22Rv1 (cell line): ENCODE data around the gene USH2A.
A peak's percentile ranks its signal among the peaks of the same experiment; 100 is the strongest.

ENCODE experiments used
- H3K27ac ChIP-seq: fragments of 450-650 bp; 2 replicates; pipeline ENCODE4 v1.5.1; 2017
- ZFX ChIP-seq: fragments of 450-650 bp; IDR thresholded peaks from 2 replicates; pipeline ENCODE4 v1.6.1; 2017; ENCODE audit warnings: antibody characterized with exemption, borderline replicate concordance
- TF ChIP-seq, protein P1 (sequence below): fragments of 450-650 bp; IDR thresholded peaks from 2 replicates; pipeline ENCODE4 v1.5.1; 2017; ENCODE audit warnings: mild to moderate bottlenecking

USH2A gene

DNA sequence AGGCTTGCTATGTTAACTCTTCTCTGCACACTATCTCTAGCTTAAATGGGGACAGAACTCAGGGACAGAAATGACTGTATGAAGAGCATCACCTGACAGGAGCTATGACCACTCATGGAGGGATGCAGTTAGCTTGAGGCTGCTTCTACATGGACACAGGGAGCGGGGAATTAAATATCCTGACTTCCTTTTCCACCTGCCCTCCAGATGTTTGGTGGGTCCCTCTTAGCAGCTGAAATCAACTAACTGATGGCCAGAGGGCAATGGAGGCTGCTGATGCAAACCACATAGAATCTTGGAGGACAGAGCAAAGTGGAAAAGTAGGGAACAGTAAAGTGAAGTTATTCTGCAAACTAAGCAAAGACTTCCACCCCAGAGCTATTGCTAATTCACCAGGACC is 214.1 kb downstream of the USH2A start:
- no peak overlapping the region for H3K27ac ChIP-seq
- TF ChIP-seq, protein P1, sequence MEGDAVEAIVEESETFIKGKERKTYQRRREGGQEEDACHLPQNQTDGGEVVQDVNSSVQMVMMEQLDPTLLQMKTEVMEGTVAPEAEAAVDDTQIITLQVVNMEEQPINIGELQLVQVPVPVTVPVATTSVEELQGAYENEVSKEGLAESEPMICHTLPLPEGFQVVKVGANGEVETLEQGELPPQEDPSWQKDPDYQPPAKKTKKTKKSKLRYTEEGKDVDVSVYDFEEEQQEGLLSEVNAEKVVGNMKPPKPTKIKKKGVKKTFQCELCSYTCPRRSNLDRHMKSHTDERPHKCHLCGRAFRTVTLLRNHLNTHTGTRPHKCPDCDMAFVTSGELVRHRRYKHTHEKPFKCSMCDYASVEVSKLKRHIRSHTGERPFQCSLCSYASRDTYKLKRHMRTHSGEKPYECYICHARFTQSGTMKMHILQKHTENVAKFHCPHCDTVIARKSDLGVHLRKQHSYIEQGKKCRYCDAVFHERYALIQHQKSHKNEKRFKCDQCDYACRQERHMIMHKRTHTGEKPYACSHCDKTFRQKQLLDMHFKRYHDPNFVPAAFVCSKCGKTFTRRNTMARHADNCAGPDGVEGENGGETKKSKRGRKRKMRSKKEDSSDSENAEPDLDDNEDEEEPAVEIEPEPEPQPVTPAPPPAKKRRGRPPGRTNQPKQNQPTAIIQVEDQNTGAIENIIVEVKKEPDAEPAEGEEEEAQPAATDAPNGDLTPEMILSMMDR, result no peak

DNA sequence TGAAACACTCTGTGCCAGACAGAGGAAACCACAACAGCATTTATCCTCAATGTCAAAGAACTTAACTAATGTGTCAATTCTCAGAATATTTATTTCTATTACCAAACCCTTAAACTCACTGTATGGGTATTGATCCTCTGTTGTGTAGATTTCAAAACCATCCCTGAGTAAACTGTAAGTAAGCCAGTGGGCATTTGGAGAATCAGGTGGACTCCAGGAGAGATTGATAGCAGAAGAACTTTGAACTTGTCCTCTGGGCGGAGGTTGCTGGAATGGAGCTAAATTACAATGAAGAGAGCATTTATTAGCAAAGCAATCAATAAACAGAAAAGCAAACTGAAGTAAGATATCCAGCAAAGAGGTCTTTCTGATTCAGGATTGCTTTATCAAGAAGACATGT is 216.1 kb downstream of the USH2A start:
- TF ChIP-seq, protein P1, result no peak
- TF ChIP-seq ZFX, result no peak

DNA sequence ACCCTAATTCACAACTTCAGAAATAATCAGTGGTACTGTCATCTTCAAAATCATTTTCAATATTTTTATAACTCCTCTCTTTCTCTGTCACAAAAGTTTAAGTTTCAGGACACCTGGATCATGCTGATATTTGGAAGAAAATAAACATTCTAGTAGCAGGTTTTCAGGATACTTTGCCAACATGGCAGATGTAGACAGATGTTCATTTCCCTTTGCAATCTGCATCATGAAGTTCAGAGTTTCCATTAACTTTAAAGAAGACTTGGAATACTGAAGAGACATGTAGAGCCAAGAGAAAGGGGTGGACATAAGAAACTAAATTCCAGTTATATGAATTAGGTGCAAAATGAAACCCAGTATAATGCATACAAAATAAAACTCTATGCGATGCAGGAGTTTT is 218.1 kb downstream of the USH2A start:
- TF ChIP-seq, protein P1, result no peak
- no peak for TF ChIP-seq ZFX
- no peak overlapping the region for H3K27ac ChIP-seq

More for the DNA sequence above, 216.1 kb downstream of the USH2A start:
- H3K27ac ChIP-seq, result no peak overlapping the region

DNA sequence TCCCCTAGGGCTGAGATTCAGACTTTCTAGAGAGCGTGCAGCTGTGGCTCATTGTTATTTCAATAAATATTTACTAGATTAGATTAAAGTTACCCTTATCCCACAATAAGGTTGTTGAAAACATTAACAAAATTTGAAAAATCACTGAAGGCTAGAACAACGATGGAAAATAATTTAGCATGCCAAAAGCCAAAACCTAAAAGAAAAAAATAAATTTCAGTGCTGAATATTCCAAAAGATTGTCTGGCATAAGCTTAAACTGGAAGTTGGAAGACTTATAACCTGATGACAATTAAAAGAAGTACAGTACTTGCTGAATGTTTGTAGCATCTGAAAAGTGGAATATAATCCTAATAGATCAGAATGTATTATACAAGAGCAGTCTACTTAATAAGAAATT is 221.3 kb downstream of the USH2A start:
- no peak overlapping the region for H3K27ac ChIP-seq
- no peak for TF ChIP-seq ZFX
- TF ChIP-seq, protein P1, result no peak

DNA sequence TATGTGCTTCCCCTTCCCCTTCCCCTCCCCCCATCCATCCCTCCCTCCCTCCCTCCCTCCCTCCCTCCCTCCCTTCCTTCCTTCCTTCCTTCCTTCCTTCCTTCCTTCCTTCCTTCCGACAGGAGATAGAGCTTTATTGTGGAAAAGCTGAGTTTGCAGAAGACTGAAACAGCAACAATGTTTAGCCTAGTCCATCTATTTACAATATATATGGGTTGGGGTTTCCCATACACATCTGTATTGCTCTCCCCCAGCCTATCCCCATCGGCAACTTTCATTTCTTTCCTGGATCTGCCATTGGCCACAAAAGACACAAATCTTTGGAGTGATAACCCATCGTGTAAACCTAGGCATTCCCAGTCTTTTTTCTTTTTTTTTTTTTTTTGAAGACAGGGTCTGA is 222.3 kb downstream of the USH2A start:
- H3K27ac ChIP-seq, result no peak overlapping the region
- TF ChIP-seq ZFX, result no peak
- TF ChIP-seq, protein P1, result no peak

DNA sequence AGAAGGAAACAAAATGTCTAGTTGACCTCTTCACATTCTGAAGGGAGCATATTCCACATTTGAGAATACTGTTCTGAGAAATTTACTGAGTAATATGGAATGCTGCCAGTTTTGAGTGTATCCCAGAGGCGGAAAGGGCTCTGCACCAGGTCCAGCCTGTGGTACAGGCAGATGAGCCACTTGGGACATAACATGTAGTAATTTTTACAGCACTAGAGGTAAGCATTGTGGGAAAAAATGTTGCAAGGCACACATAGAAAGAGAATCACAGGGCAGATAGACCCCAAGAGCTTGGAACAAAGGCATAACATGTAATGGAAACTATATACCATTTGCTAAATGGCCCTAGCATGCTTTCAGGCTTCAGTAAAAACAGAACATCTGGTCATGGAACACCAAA is 228.5 kb downstream of the USH2A start:
- TF ChIP-seq ZFX, result no peak
- TF ChIP-seq, protein P1, result no peak

DNA sequence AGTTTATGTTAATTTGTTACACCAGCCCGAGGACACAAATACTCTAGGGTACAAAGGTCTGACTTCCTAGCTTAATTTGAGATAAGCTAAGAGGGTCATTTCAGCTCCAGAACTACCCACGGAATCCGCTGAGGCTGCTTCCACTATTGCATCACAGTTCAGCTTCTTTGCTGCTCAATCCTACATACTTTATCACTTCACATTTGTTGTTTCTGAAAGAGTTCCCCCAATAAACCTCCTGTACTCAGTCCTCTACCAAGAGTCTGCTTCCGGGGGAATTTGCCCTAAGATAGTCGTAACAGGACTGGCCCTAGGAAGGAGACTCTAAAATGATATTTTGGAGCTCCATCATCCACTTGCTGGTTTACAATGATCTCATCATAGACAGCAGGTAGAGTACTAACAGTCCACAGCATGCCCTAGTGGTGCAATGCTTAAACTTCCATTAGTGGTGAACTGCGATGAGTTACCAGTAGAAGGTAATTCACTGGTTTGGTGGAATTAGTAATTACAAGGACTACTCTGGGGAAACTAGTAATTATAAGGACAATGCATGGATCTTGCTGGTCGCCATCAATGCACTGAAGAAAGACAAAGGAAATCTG is 229.3 kb downstream of the USH2A start:
- TF ChIP-seq, protein P1, result peak; percentile 49; the same call in 1 of the 2 replicates
- no peak for TF ChIP-seq ZFX
- no peak overlapping the region for H3K27ac ChIP-seq

More for the DNA sequence above, 228.5 kb downstream of the USH2A start:
- H3K27ac ChIP-seq, result no peak overlapping the region
